HG03520 (cell line): ENCODE data around the gene FUZ.

Experiments used
- ATAC-seq: cut with Tn5 transposase; IDR thresholded peaks from one replicate; pipeline ENCODE4 v1.9.1; 2021; ENCODE audit warnings: mild to moderate bottlenecking, moderate library complexity; ENCODE audit not compliant: unreplicated experiment

FUZ gene

GRCh38 chr19:49812997-49813861 is at the start of gene FUZ:
TSS of gene FUZ (minus strand) at chr19:49813292. CDS start at chr19:49813106, 186 bp downstream.
- ATAC-seq, result peak; percentile 43

- ATAC-seq, result no peak
These were observed 49.5 kb upstream of the FUZ start for GRCh38 chr19:49862391-49863253.

- ATAC-seq, result no peak
These were observed 48.7 kb upstream of the FUZ start for GRCh38 chr19:49861541-49862378.

DNA sequence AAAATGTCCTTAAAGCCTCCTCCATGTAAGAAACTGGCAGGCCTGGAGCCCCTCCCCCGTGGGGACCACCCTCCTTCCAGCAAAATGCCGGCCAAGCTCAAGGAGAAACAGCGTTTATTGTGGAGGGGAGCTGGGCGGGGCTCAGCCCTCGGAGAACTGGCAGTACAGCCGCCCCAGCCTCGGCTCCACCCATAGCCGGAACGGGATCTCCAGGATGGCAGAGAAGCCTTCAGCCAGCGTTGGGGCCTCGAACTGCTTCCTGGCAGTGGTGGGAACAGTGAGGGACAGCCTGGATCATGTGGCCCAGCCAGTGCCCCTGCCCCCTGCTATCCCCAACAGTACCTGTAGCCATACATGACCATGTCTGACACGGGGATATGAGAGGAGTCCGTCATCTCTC is 48.0 kb upstream of the FUZ start:
- no peak for ATAC-seq

GRCh38 chr19:49860336-49861102 is 47.4 kb upstream of the FUZ start:
- no peak for ATAC-seq

DNA sequence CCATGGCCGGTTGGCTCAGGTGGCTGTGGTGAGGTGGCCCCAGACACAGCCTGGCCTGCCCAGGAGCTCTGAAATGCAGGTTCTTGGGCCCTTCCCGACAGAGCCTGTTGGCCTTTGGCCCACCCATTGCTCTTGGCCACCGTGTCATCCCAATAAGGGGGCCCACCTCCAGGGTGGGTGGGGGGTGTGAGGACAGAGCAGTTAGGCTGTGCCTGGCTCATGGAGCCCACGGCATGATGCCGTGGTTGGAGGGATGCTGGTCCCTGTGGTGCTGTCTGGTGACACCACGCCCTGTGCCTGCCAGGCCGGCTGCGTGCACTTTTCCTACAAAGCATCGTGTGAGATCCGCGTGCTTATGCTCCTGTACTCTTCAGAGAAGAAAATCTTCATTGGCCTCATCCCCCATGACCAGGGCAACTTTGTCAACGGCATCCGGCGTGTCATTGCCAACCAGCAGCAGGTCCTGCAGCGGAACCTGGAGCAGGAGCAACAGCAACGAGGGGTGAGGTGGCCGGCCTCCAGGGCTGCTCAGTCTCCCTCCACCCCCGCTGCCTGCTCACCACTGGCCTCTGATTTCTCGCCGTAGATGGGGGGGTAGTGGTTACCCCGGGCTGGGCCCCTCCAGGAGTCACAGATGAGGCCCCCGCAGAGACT is 46.7 kb upstream of the FUZ start:
- no peak for ATAC-seq

DNA sequence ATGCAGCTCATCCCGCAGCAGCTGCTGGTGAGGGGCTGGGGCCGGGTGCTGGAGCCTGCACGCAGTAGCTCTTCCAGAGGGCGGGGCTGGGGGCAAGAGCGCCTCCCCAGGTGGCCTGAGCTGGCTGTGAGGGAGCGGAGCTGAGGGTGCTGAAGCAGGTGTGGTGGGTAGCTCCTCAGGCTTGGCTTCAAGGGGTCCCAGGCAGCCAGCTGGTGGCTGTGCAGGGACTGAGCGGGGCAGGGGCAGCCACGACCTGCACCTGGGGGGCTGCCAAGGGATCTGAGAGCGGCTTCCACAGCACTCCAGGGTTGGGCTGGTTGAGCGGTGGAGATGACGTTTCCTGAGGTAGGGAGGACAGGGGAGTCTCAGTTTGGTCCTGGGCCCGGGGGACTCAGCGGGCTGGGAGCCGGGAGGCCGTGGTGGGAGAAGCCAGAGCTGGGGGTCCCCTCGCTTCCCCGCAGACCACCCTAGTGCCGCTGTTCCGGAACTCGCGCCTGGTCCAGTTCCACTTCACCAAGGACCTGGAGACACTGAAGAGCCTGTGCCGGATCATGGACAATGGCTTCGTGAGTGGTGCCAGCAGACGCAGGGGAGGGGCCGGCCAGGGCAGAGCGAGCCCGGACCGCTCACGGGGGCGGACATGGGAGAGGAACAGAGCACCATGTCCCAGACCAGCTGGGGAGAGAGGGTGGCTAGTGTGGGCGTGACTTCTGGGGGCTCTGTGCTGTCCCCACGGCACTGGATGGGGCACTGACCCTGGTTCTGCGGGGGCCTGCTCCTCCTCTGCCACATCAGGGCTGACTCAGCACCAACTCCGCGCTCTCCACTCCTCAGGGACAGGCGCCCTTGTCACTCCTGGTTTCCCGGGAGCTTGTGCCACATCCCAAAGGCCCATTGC is 45.2 kb upstream of the FUZ start:
- ATAC-seq, result no peak

DNA sequence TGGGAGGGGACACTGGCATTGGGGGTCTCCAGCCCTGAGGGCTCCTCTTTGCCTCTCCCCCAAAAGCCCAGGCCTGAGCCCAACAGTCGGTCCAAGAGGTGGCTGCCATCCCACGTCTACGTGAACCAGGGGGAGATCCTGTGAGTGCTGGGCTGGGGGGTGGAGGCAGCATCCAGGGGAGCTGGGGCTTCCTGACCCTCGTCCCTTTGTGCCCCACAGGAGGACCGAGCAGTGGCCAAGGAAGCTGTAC is 44.7 kb upstream of the FUZ start:
- no peak for ATAC-seq

GRCh38 chr19:49857061-49857837 is 44.2 kb upstream of the FUZ start:
- no peak for ATAC-seq

GRCh38 chr19:49856574-49857021 is 43.5 kb upstream of the FUZ start:
- no peak for ATAC-seq

DNA sequence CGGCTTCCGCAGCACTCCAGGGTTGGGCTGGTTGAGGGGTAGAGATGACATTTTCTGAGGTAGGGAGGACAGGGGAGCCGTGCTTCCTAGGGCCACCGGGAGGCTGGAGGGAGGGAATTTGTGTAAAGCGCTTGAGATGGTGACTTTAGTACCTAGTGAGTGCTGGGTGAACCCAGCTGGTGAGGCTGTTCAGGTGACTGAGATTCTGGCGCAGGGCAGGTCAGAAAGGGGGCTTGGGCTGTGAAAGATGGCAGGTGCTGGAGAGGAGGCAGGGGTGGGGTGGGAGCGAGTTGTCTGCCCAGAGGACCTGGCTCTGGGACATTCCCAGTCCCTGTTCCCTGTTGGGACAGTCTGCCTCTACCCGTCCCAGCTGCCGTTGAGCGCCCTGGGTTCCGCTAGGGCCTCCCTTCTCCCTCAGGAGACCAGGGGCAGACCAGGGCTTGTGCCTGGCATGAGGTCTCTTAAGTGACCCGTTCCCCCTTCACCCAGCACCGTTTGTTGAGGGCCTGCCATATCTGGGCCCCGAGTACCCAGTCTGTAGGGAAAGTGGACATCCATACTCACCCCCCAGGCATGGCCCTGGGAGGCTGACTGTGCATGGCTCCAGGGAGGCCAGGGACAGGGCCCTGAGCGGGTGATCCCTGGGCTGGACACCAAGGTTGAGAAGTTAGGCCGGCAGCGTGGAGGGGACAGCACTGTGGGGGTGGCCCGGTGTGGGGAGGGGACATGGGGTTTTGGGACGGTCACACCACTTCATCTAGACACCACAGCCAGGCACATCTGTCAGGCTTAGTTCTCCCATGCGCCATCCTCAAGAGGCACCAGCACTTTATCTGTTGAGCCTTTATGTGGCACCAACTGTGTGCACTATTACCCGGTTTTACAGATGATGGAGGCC is 42.8 kb upstream of the FUZ start:
- ATAC-seq, result no peak

DNA sequence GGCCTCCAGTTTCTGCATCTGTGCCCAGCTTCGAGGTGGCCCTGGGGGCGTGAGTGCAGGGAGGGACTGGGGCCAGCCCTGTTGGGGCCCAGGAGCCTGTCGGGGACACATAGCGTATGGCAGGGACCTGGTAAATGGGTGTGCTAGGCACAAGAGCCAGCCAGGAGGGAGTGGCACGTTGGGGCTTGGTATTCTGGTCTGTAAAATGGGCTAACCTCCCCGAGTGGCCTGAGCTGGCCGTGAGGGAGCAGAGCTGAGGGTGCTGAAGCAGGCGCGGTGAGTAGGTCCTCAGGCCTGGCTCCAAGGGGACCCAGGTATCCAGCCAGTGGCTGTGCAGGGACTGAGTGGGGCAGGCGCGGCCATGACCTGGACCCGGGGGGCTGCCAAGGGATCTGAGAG is 42.2 kb upstream of the FUZ start:
- no peak for ATAC-seq

DNA sequence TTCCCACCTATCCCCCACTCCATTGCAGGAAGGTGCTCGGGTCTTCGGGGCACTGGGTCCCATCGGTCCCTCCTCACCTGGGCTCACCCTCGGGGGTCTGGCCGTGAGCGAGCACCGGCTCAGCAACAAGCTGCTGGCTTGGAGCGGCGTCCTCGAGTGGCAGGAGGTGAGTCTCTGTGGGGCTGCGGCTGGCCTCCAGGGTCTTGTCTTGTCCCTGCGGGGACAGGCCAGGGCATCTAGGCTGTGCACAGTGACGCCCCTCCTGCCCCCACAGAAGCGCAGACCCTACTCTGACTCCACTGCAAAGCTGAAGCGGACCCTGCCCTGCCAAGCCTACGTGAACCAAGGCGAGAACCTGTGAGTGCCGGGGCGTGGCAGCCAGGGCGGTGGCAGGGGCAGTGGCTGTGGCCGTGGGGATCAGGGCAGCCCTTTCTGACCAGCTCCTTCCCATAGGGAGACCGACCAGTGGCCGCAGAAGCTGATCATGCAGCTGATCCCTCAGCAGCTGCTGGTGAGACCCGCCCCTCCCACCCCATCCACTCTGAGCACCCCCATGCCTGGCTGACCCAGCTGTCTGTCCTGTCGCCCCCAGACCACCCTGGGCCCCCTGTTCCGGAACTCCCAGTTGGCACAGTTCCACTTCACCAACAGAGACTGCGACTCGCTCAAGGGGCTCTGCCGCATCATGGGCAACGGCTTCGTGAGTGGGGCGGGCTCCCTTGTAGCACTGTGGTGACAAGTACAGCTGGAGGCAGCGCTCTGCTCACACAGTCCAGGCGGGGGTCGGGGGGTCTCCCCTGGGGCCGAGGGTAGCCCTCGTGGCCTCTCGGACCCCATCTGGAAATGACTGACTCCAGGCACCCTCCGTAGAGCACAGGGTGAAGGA is 41.5 kb upstream of the FUZ start:
- no peak for ATAC-seq

DNA sequence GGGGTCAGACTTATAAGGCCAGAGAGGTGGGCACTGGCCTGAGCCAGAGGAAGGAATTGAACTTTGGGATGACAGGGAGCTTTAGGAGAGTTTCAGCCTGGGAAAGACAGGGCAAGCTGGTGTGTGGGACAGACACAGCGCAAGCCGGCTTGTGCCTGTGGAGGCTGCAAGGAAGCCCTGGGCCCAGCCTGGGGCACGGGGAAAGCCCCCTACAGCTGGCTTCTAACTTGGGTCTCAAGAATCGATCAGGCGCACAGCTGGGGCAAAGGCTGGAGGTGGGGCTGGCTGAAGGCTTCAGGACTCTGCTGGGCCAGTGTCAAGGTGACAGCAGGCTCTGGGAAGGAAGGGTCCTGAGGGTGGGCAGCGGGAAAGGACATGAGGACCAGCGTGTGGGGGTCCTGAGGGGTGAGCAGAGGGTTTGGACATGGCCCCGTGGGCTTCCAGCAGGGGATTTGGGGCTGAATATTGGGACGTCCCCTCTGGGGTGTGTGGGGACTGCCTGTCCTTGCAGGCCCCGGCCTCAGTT is 40.8 kb upstream of the FUZ start:
- no peak for ATAC-seq

DNA sequence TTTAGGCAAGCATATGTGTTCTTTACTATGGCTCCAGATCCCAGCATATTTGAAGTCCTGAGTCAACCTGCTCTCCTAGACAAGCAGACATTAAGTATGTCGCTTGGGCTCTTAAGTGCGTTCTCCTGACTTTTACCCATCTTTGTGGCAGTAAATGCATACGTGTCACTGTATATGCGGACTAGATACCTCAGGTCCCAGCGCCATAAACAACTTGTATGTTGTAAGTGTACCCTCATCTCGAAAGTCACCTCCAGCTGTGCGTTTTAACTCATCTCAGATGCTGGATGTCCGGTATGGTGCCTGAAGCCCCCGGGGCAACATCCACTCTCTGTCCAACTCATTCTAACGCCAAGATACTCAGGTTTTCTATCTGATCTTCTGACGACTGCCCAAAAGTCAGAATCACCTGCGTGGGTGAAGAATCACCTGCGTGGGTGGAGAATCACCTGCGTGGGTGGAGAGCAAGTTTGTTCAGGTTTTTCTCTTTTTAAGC is 39.6 kb upstream of the FUZ start:
- no peak for ATAC-seq
